Measurements from ENCODE around the gene KCNH5.
"Not testable (repeated sequence)": the region's sequence is repeated elsewhere in the genome, so short reads cannot be mapped to it uniquely, and the experiment has no call there.

Gene KCNH5

GRCh38 chr14:62882967-62883366 lies 162.3 kb downstream of the KCNH5 start:
- DNase-seq = no peak

GRCh38 chr14:62866376-62866775 lies 178.9 kb downstream of the KCNH5 start:
- DNase-seq = no peak

- no peak for DNase-seq
Observed at GRCh38 chr14:62864588-62864987, 180.7 kb downstream of the KCNH5 start.

- not testable (repeated sequence) for DNase-seq
Observed at GRCh38 chr14:62858011-62858410, 187.2 kb downstream of the KCNH5 start.

GRCh38 chr14:62854951-62855350 lies 190.3 kb downstream of the KCNH5 start:
- no peak for DNase-seq

GRCh38 chr14:62847168-62847567 lies 198.1 kb downstream of the KCNH5 start:
- no peak for DNase-seq

GRCh38 chr14:62844546-62844945 lies 200.7 kb downstream of the KCNH5 start:
- DNase-seq = no peak

GRCh38 chr14:62824086-62824485 lies 221.2 kb downstream of the KCNH5 start:
- DNase-seq = no peak

GRCh38 chr14:62819931-62820330 lies 225.3 kb downstream of the KCNH5 start:
- no peak for DNase-seq

GRCh38 chr14:62807636-62808035 lies 237.6 kb downstream of the KCNH5 start:
- no peak for DNase-seq

- DNase-seq = no peak
Observed at GRCh38 chr14:62800577-62800976, 244.7 kb downstream of the KCNH5 start.

GRCh38 chr14:62796431-62796830 lies 248.8 kb downstream of the KCNH5 start:
- no peak for DNase-seq

GRCh38 chr14:62792578-62792977 lies 252.7 kb downstream of the KCNH5 start:
- DNase-seq = no peak

GRCh38 chr14:62781328-62781727 lies 263.9 kb downstream of the KCNH5 start:
- not testable (repeated sequence) for DNase-seq

- no peak for DNase-seq
Observed at GRCh38 chr14:62778852-62779251, 266.4 kb downstream of the KCNH5 start.

GRCh38 chr14:62778310-62778709 lies 266.9 kb downstream of the KCNH5 start:
- DNase-seq = no peak

- no peak for DNase-seq
Observed at GRCh38 chr14:62777510-62777909, 267.7 kb downstream of the KCNH5 start.

- DNase-seq = no peak
Observed at GRCh38 chr14:62776300-62776699, 269.0 kb downstream of the KCNH5 start.

- DNase-seq = no peak
Observed at GRCh38 chr14:62768753-62769152, 276.5 kb downstream of the KCNH5 start.

GRCh38 chr14:62763951-62764350 lies 281.3 kb downstream of the KCNH5 start:
- no peak for DNase-seq

- no peak for DNase-seq
Observed at GRCh38 chr14:62759796-62760195, 285.5 kb downstream of the KCNH5 start.

- DNase-seq = not testable (repeated sequence)
Observed at GRCh38 chr14:62746881-62747280, 298.4 kb downstream of the KCNH5 start.

- DNase-seq = no peak
Observed at GRCh38 chr14:62745496-62745895, 299.8 kb downstream of the KCNH5 start.

GRCh38 chr14:62743560-62743959 lies 301.7 kb downstream of the KCNH5 start:
- no peak for DNase-seq

- DNase-seq = no peak
Observed at GRCh38 chr14:62743118-62743517, 302.1 kb downstream of the KCNH5 start.

- DNase-seq = no peak
Observed at GRCh38 chr14:62739647-62740046, 305.6 kb downstream of the KCNH5 start.

Measured in activated CD4-positive, alpha-beta T cell treated with anti-CD3 and anti-CD28 coated beads for 1 hour (primary cell).